ENCODE results near the gene PFDN1.

The PFDN1 gene

DNA sequence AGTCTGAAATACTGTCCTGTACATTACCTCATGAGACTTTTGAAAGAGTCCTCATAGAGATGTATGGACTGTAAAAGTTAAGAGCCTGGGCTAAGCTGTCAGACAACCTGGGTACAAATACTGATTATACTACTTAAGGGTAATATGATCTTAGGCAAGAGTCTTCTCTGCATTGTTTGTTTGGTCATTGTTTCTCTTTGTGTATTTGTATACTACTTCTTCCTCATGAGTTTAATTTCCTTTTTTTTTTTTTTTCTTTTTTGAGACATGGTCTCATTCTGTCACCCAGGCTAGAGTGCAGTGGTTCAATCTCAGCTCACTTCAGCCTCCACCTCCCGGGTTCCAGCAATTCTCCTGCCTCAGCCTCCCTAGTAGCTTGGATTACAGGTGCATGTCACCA is 2.6 kb upstream of the PFDN1 start:
- POLR2A ChIA-PET (ENCODE audit: low non-redundant PET), result no interaction called here
- TF ChIP-seq, protein P1, sequence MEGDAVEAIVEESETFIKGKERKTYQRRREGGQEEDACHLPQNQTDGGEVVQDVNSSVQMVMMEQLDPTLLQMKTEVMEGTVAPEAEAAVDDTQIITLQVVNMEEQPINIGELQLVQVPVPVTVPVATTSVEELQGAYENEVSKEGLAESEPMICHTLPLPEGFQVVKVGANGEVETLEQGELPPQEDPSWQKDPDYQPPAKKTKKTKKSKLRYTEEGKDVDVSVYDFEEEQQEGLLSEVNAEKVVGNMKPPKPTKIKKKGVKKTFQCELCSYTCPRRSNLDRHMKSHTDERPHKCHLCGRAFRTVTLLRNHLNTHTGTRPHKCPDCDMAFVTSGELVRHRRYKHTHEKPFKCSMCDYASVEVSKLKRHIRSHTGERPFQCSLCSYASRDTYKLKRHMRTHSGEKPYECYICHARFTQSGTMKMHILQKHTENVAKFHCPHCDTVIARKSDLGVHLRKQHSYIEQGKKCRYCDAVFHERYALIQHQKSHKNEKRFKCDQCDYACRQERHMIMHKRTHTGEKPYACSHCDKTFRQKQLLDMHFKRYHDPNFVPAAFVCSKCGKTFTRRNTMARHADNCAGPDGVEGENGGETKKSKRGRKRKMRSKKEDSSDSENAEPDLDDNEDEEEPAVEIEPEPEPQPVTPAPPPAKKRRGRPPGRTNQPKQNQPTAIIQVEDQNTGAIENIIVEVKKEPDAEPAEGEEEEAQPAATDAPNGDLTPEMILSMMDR (conservative IDR thresholded peaks at IDR 0.05; ENCODE audit: low read depth), result no peak
- CTCF ChIA-PET, result interaction anchor here (0.9 kb wide), 1 partner anchor 21 kb away, joined by 3 read pairs; no protein-coding TSS in a partner anchor
- DNase-seq (ENCODE audit: low spot score), result no peak
- no peak overlapping the region for H3K27ac ChIP-seq

DNA sequence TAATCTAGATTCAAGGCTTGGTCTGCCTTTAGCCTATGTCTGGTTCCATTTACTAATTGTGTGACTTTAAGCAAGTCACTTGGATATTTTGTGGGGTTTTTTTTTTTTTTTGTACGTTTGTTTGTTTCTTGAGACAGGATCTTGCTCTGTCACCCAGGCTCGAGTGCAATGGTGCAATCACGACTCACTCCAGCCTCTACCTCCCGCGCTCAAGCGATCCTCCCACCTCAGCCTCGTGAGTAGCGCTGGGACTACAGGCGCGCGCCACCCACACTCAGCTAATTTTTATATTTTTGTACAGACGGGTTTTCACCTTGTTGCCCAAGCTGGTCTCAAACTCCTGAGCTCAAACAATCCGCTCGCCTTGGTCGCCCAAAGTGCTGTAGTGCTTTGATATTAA is 1.1 kb upstream of the PFDN1 start:
- H3K27ac ChIP-seq, result no peak overlapping the region
- DNase-seq (ENCODE audit: low spot score), result no peak
- ChIA-PET CTCF (interaction anchor here (0.5 to 1.6 kb wide), 6 partner anchors 32 to 266 kb away, joined by 3 to 5 read pairs (median 4); no protein-coding TSS in a partner anchor), POLR2A (ENCODE audit: low non-redundant PET) (no interaction called here)
- TF ChIP-seq, protein P1 (conservative IDR thresholded peaks at IDR 0.05; ENCODE audit: low read depth), result no peak

DNA sequence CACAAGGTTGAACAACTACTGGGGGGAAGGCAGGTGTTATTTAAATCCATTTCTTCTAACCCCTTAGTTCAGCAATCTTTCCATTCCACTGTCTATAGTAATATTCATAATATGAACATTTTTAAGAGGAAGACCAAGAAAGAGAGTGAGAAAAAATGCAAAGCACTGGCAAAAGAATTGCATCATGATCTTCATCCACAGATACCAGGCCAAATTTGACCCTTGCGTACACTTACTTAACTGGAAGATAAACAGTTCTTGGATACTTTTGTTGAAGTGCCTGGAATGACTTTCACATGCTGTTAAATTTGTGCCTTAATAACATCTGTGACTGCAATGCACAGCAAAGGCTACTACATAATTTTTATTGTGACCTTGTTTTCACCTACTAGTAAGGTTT is 1.8 kb downstream of the PFDN1 start:
- CTCF ChIA-PET, result interaction anchor here (0.6 kb wide), 1 partner anchor 44 kb away, joined by 3 read pairs; no protein-coding TSS in a partner anchor
- TF ChIP-seq, protein P1 (conservative IDR thresholded peaks at IDR 0.05; ENCODE audit: low read depth), result no peak
- no peak for DNase-seq (ENCODE audit: low spot score)
- POLR2A ChIA-PET (ENCODE audit: low non-redundant PET), result no interaction called here
- no peak overlapping the region for H3K27ac ChIP-seq

DNA sequence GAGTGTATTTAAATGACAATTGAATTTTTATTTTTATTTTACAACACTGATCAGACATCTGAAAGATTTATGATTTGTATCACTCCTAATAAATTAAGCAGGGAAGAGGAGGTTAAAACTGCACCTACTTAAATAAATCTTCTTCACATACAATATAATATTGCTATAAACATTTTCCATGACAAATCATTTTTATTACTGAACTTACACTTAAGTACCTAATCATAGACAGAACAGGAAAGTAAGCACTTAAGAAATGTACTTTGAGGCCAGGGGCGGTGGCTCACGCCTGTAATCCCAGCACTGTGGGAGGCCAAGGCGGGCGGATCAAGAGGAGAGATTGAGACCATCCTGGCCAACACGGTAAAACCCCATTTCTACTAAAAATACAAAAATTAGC is 3.8 kb downstream of the PFDN1 start:
- no peak overlapping the region for H3K27ac ChIP-seq
- ChIA-PET CTCF (interaction anchor here (0.7 kb wide), 1 partner anchor 421 kb away, joined by 5 read pairs; no protein-coding TSS in a partner anchor), POLR2A (ENCODE audit: low non-redundant PET) (no interaction called here)
- no peak for DNase-seq (ENCODE audit: low spot score)
- TF ChIP-seq, protein P1 (conservative IDR thresholded peaks at IDR 0.05; ENCODE audit: low read depth), result no peak

DNA sequence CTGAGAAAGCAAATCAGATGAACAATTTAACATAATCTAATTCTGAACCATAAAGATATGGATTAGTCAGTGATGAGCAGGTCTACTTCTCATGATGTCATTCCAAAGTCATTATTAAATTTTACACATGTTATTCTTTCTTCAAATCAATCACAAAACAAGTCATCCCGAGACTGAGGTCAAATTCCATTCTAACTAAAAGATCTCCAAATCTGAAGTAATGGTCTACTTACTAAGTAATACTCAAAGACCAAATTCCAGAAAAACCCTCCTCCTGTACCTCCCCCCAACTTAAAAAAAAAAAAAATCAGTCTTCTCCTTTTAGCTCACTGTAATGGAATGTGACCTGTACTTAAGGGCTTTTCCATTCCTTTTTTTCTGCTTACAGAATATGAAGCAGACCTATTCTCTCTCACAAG is 4.7 kb downstream of the PFDN1 start:
- TF ChIP-seq, protein P1 (conservative IDR thresholded peaks at IDR 0.05; ENCODE audit: low read depth), result no peak
- no peak for DNase-seq (ENCODE audit: low spot score)
- no peak overlapping the region for H3K27ac ChIP-seq
- CTCF ChIA-PET, result interaction anchor here (0.6 to 0.9 kb wide), 3 partner anchors 54 to 255 kb away, joined by 3 to 5 read pairs (median 3); no protein-coding TSS in a partner anchor
- POLR2A ChIA-PET (ENCODE audit: low non-redundant PET), result no interaction called here

DNA sequence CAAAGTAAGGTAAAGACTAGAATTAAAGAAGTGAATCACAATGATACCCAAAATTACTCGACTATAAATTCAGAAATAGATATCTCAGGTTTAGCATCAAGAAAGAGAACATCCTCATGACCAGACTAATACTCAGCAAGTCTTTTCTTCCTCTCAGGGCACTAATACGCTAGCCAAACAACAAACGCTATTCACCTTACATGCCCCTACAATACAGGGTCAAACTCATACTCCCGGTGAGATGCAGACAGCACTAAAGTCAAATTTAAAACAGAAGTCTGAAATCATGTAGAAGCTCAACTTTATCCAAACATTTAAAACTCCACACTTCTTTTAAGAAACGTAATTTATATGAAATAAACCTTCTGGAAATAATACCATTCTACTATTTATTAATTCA is 5.6 kb downstream of the PFDN1 start:
- DNase-seq (ENCODE audit: low spot score), result no peak
- POLR2A ChIA-PET (ENCODE audit: low non-redundant PET), result no interaction called here
- CTCF ChIA-PET, result interaction anchor here (0.6 to 0.9 kb wide), 2 partner anchors 55 to 356 kb away, joined by 3 to 5 read pairs; no protein-coding TSS in a partner anchor
- H3K27ac ChIP-seq, result no peak overlapping the region
- TF ChIP-seq, protein P1 (conservative IDR thresholded peaks at IDR 0.05; ENCODE audit: low read depth), result no peak
